Amniotic stem cell (primary cell): ENCODE results near the gene CFAP74.

ENCODE experiments used
- DNase-seq: peaks from one replicate; lab custom pipeline; 2025; lab: John Stamatoyannopoulos, UW

The CFAP74 gene

GRCh38 chr1:1914971-1915692 lies 88.5 kb downstream of the CFAP74 start, which contains the start of gene CALML6:
TSS of gene CALML6 (plus strand) at chr1:1915260. CDS start at chr1:1915281, 21 bp downstream.
- no peak for DNase-seq

- DNase-seq: no peak
Measured at GRCh38 chr1:1914101-1914970, 89.2 kb downstream of the CFAP74 start.

- DNase-seq: no peak
Measured at GRCh38 chr1:1911350-1912041, 92.1 kb downstream of the CFAP74 start.

- no peak for DNase-seq
Measured at GRCh38 chr1:1910651-1911331, 92.8 kb downstream of the CFAP74 start.

- DNase-seq: no peak
Measured at GRCh38 chr1:1910033-1910465, 93.5 kb downstream of the CFAP74 start.

- DNase-seq: no peak
Measured at GRCh38 chr1:1908506-1908791, 95.1 kb downstream of the CFAP74 start.

GRCh38 chr1:1907098-1907736 lies 96.4 kb downstream of the CFAP74 start:
- no peak for DNase-seq

GRCh38 chr1:1906185-1907097 lies 97.1 kb downstream of the CFAP74 start:
- DNase-seq: peak; percentile 57

GRCh38 chr1:1903224-1903623 lies 100.4 kb downstream of the CFAP74 start:
- no peak for DNase-seq

- DNase-seq: no peak
Measured at GRCh38 chr1:1901641-1902294, 101.8 kb downstream of the CFAP74 start.

GRCh38 chr1:1900883-1901640 lies 102.5 kb downstream of the CFAP74 start:
- no peak for DNase-seq

GRCh38 chr1:1899967-1900327 lies 103.6 kb downstream of the CFAP74 start:
- DNase-seq: no peak

- no peak for DNase-seq
Measured at GRCh38 chr1:1899266-1899966, 104.2 kb downstream of the CFAP74 start.

GRCh38 chr1:1898246-1898933 lies 105.2 kb downstream of the CFAP74 start:
- DNase-seq: no peak

GRCh38 chr1:1895456-1896336 lies 107.9 kb downstream of the CFAP74 start:
- DNase-seq: no peak

GRCh38 chr1:1895060-1895418 lies 108.5 kb downstream of the CFAP74 start:
- no peak for DNase-seq
